Activated CD4-positive, alpha-beta T cell treated with anti-CD3 and anti-CD28 coated beads, Interleukin-2, Interleukin-6, amounts not matched to agents 100 ng/mL and 50 ng/mL, durations not matched to agents 16 hours and 8 hours (primary cell): ENCODE results near the gene P2RX1.
A peak's percentile ranks its signal among the peaks of the same experiment; 100 is the strongest.

Experiments used
- DNase-seq: peaks from one replicate; pipeline ENCODE4 v3.0.0-alpha.2; 2020

The P2RX1 gene

GRCh38 chr17:3903051-3903825 is 13.0 kb downstream of the P2RX1 start:
- no peak for DNase-seq

GRCh38 chr17:3900646-3901045 is 15.6 kb downstream of the P2RX1 start:
- DNase-seq = no peak

- DNase-seq = no peak
Observed at GRCh38 chr17:3897731-3898130, 18.5 kb downstream of the P2RX1 start.

GRCh38 chr17:3896968-3897235 is 19.4 kb downstream of the P2RX1 start:
- DNase-seq = no peak

- no peak for DNase-seq
Observed at GRCh38 chr17:3896108-3896967, 19.9 kb downstream of the P2RX1 start.

GRCh38 chr17:3895354-3895753 is 20.9 kb downstream of the P2RX1 start:
- no peak for DNase-seq

GRCh38 chr17:3894911-3895343 is 21.3 kb downstream of the P2RX1 start:
- DNase-seq = no peak

- DNase-seq = no peak
Observed at GRCh38 chr17:3894188-3894587, 22.1 kb downstream of the P2RX1 start.

GRCh38 chr17:3893720-3894116 is 22.5 kb downstream of the P2RX1 start:
- no peak for DNase-seq

- DNase-seq = peak; percentile 94
Observed at GRCh38 chr17:3893003-3893719, 23.1 kb downstream of the P2RX1 start, which contains the start of gene CAMKK1. Gene CAMKK1, minus strand, starts transcription at chr17:3893053. Its CDS starts 7,366 bp downstream, at chr17:3885687.

GRCh38 chr17:3892095-3892998 is 23.9 kb downstream of the P2RX1 start:
- DNase-seq = peak; percentile 65

GRCh38 chr17:3891626-3892094 is 24.6 kb downstream of the P2RX1 start:
- no peak for DNase-seq

- DNase-seq = no peak
Observed at GRCh38 chr17:3890878-3891219, 25.4 kb downstream of the P2RX1 start.

- DNase-seq = no peak
Observed at GRCh38 chr17:3890082-3890877, 26.0 kb downstream of the P2RX1 start.

- DNase-seq = no peak
Observed at GRCh38 chr17:3889325-3890012, 26.8 kb downstream of the P2RX1 start.

GRCh38 chr17:3888343-3889171 is 27.7 kb downstream of the P2RX1 start:
- DNase-seq = no peak

GRCh38 chr17:3887804-3888203 is 28.5 kb downstream of the P2RX1 start:
- DNase-seq = no peak

GRCh38 chr17:3887394-3887793 is 28.9 kb downstream of the P2RX1 start:
- no peak for DNase-seq

GRCh38 chr17:3886776-3887175 is 29.5 kb downstream of the P2RX1 start:
- DNase-seq = peak; percentile 20

- DNase-seq = no peak
Observed at GRCh38 chr17:3885970-3886369, 30.3 kb downstream of the P2RX1 start.
